Measurements from ENCODE around the gene ANTXR2.

- TF ChIP-seq POLR2A (IDR thresholded peaks at IDR 0.05; ENCODE audit: low read depth, low read length) (no peak), POLR2AphosphoS5 (IDR thresholded peaks at IDR 0.05; ENCODE audit: low read depth, low read length) (no peak)
These were observed 39.4 kb downstream of the ANTXR2 start for GRCh38 chr4:80033581-80033980.

All from GM12892 (cell line).